Measurements from ENCODE around the gene RXRA. TPM values are rescaled to one million over a fixed set of nuclear protein-coding genes. Genes with fewer than 3 reads are reported as not detected.

The RXRA gene
- polyA plus RNA-seq, 1 donor = 74.6 TPM

- DNase-seq = no peak
- WGBS (ENCODE audit: insufficient coverage, low lambda C conversion rate) = no CpG with 5 or more reads among the region's 15 CpGs
- no peaks in the 10 kb centered on the region for H3K36me3 ChIP-seq (ENCODE audit: control insufficient read depth, insufficient read depth, low read length)
- H3K4me3 ChIP-seq (ENCODE audit: low read length) = no peak overlapping the region
- no peaks in the 10 kb centered on the region for H3K4me1 ChIP-seq (ENCODE audit: control insufficient read depth, insufficient read depth, low read length)
- no peaks in the 10 kb centered on the region for H3K9me3 ChIP-seq (ENCODE audit: control insufficient read depth, low read depth, low read length)
- H3K27ac ChIP-seq (ENCODE audit: low read length) = no peak overlapping the region
- H3K27me3 ChIP-seq (ENCODE audit: control insufficient read depth, insufficient read depth, low read length) = no peaks in the 10 kb centered on the region
Observed at GRCh38 chr9:134285215-134285845, 40.9 kb upstream of the RXRA start.

- no peaks in the 10 kb centered on the region for H3K36me3 ChIP-seq (ENCODE audit: control insufficient read depth, insufficient read depth, low read length)
Observed at GRCh38 chr9:134286471-134287245, 39.6 kb upstream of the RXRA start.

GRCh38 chr9:134287591-134288491 is 38.4 kb upstream of the RXRA start:
- no peak for DNase-seq
- WGBS (ENCODE audit: insufficient coverage, low lambda C conversion rate) = no CpG with 5 or more reads among the region's 35 CpGs
- H3K27me3 ChIP-seq (ENCODE audit: control insufficient read depth, insufficient read depth, low read length) = no peaks in the 10 kb centered on the region

More at GRCh38 chr9:134286471-134287245, 39.6 kb upstream of the RXRA start:
- no peak overlapping the region for H3K4me3 ChIP-seq (ENCODE audit: low read length)
- no CpG with 5 or more reads among the region's 27 CpGs for WGBS (ENCODE audit: insufficient coverage, low lambda C conversion rate)
- H3K9me3 ChIP-seq (ENCODE audit: control insufficient read depth, low read depth, low read length) = no peaks in the 10 kb centered on the region
- H3K4me1 ChIP-seq (ENCODE audit: control insufficient read depth, insufficient read depth, low read length) = no peaks in the 10 kb centered on the region
- H3K27me3 ChIP-seq (ENCODE audit: control insufficient read depth, insufficient read depth, low read length) = no peaks in the 10 kb centered on the region
- no peak overlapping the region for H3K27ac ChIP-seq (ENCODE audit: low read length)
- no peak for DNase-seq

GRCh38 chr9:134288746-134289145 is 37.5 kb upstream of the RXRA start:
- H3K36me3 ChIP-seq (ENCODE audit: control insufficient read depth, insufficient read depth, low read length) = no peaks in the 10 kb centered on the region
- H3K9me3 ChIP-seq (ENCODE audit: control insufficient read depth, low read depth, low read length) = no peaks in the 10 kb centered on the region
- no peak overlapping the region for H3K4me3 ChIP-seq (ENCODE audit: low read length)
- peaks cover 6% of the 10 kb centered on the region for H3K4me1 ChIP-seq (ENCODE audit: control insufficient read depth, insufficient read depth, low read length)
- no peak for DNase-seq
- WGBS (ENCODE audit: insufficient coverage, low lambda C conversion rate) = no CpG with 5 or more reads among the region's 10 CpGs
- no peak overlapping the region for H3K27ac ChIP-seq (ENCODE audit: low read length)
- H3K27me3 ChIP-seq (ENCODE audit: control insufficient read depth, insufficient read depth, low read length) = no peaks in the 10 kb centered on the region

More at GRCh38 chr9:134287591-134288491, 38.4 kb upstream of the RXRA start:
- Histone ChIP-seq H3K9me3 (ENCODE audit: control insufficient read depth, low read depth, low read length) (no peaks in the 10 kb centered on the region), H3K4me1 (ENCODE audit: control insufficient read depth, insufficient read depth, low read length) (no peaks in the 10 kb centered on the region), H3K36me3 (ENCODE audit: control insufficient read depth, insufficient read depth, low read length) (no peaks in the 10 kb centered on the region), H3K4me3 (ENCODE audit: low read length) (no peak overlapping the region), H3K27ac (ENCODE audit: low read length) (no peak overlapping the region)

GRCh38 chr9:134289241-134289875 is 36.9 kb upstream of the RXRA start:
- H3K9me3 ChIP-seq (ENCODE audit: control insufficient read depth, low read depth, low read length) = no peaks in the 10 kb centered on the region
- H3K4me3 ChIP-seq (ENCODE audit: low read length) = no peak overlapping the region
- H3K4me1 ChIP-seq (ENCODE audit: control insufficient read depth, insufficient read depth, low read length) = peaks cover 6% of the 10 kb centered on the region
- no peaks in the 10 kb centered on the region for H3K36me3 ChIP-seq (ENCODE audit: control insufficient read depth, insufficient read depth, low read length)
- no CpG with 5 or more reads among the region's 12 CpGs for WGBS (ENCODE audit: insufficient coverage, low lambda C conversion rate)
- no peak overlapping the region for H3K27ac ChIP-seq (ENCODE audit: low read length)
- peaks cover 2% of the 10 kb centered on the region for H3K27me3 ChIP-seq (ENCODE audit: control insufficient read depth, insufficient read depth, low read length)
- DNase-seq = no peak

GRCh38 chr9:134290603-134291451 is 35.4 kb upstream of the RXRA start:
- Histone ChIP-seq H3K9me3 (ENCODE audit: control insufficient read depth, low read depth, low read length) (no peaks in the 10 kb centered on the region), H3K27ac (ENCODE audit: low read length) (no peak overlapping the region), H3K27me3 (ENCODE audit: control insufficient read depth, insufficient read depth, low read length) (peaks cover 2% of the 10 kb centered on the region), H3K36me3 (ENCODE audit: control insufficient read depth, insufficient read depth, low read length) (no peaks in the 10 kb centered on the region), H3K4me3 (ENCODE audit: low read length) (no peak overlapping the region), H3K4me1 (ENCODE audit: control insufficient read depth, insufficient read depth, low read length) (peaks cover 6% of the 10 kb centered on the region)
- no peak for DNase-seq
- no CpG with 5 or more reads among the region's 12 CpGs for WGBS (ENCODE audit: insufficient coverage, low lambda C conversion rate)

GRCh38 chr9:134291452-134291881 is 34.8 kb upstream of the RXRA start:
- H3K36me3 ChIP-seq (ENCODE audit: control insufficient read depth, insufficient read depth, low read length) = no peaks in the 10 kb centered on the region
- WGBS (ENCODE audit: insufficient coverage, low lambda C conversion rate) = no CpG with 5 or more reads among the region's 11 CpGs
- no peak overlapping the region for H3K4me3 ChIP-seq (ENCODE audit: low read length)
- H3K9me3 ChIP-seq (ENCODE audit: control insufficient read depth, low read depth, low read length) = no peaks in the 10 kb centered on the region
- H3K4me1 ChIP-seq (ENCODE audit: control insufficient read depth, insufficient read depth, low read length) = peaks cover 6% of the 10 kb centered on the region
- H3K27me3 ChIP-seq (ENCODE audit: control insufficient read depth, insufficient read depth, low read length) = peaks cover 2% of the 10 kb centered on the region
- H3K27ac ChIP-seq (ENCODE audit: low read length) = no peak overlapping the region
- no peak for DNase-seq

GRCh38 chr9:134291961-134292871 is 34.0 kb upstream of the RXRA start:
- Histone ChIP-seq H3K4me1 (ENCODE audit: control insufficient read depth, insufficient read depth, low read length) (peaks cover 6% of the 10 kb centered on the region), H3K9me3 (ENCODE audit: control insufficient read depth, low read depth, low read length) (no peaks in the 10 kb centered on the region), H3K27me3 (ENCODE audit: control insufficient read depth, insufficient read depth, low read length) (peaks cover 2% of the 10 kb centered on the region), H3K27ac (ENCODE audit: low read length) (no peak overlapping the region), H3K4me3 (ENCODE audit: low read length) (no peak overlapping the region), H3K36me3 (ENCODE audit: control insufficient read depth, insufficient read depth, low read length) (no peaks in the 10 kb centered on the region)
- WGBS (ENCODE audit: insufficient coverage, low lambda C conversion rate) = no CpG with 5 or more reads among the region's 35 CpGs
- DNase-seq = no peak

Data from large intestine (tissue), 3 donors.